ENCODE data around the gene AMBP.

AMBP gene

DNA sequence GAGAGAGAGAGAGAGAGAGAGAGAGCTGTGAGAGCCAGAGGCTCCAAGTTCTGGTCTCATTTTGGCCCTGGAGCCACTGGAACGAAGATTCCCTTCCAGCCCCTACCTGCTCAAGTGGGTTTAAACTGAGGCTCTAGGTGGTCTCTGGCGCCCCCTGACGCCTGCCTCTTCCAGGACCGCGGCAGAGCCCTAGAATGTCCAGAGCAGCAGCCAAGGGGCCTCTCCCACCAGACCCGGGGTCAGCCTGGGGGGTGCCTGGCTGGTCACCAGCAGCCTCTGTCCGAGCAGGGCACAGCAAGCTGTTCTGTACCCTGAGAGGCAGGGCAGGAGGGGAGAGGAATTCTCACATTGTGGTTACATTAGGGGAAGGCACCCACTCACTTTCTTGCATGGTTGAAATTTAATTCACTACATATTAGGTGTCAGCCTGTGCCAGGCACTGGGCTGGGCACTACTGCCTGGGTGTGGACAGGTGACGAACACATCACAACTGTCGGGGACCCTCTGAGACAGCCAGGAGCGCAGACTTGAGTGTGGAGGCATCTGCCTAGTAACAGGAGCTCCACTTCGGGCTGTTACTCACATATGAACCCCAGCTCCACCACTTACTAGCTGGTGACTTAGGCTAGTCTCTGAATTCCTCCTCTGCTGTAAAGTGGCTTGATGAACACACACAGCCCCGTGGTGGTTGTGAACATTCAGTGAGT lies 44.5 kb downstream of the AMBP start:
- Histone ChIP-seq H3K79me2 (ENCODE audit: control insufficient read depth, low read length) (no peaks in the 10 kb centered on the region), H3F3A (ENCODE audit: control insufficient read depth, insufficient read depth) (no peaks in the 10 kb centered on the region), H3K9me3 (ENCODE audit: control insufficient read depth, insufficient read depth, low read length) (no peaks in the 10 kb centered on the region), H3K4me1 (ENCODE audit: control insufficient read depth, low read length) (no peaks in the 10 kb centered on the region), H3K27ac (ENCODE audit: low read depth, low read length) (no peak overlapping the region), H3K27me3 (ENCODE audit: control insufficient read depth, low read length) (no peaks in the 10 kb centered on the region), H3K4me3 (ENCODE audit: low read length) (no peak overlapping the region), H3K4me2 (ENCODE audit: low read length) (no peak overlapping the region), H3K9me2 (replicated peaks; ENCODE audit: control insufficient read depth, low read length) (no peaks in the 10 kb centered on the region), H4K20me1 (ENCODE audit: control insufficient read depth, insufficient read depth, low read depth, low read length) (no peaks in the 10 kb centered on the region), H3K36me3 (ENCODE audit: control insufficient read depth, low read length) (no peaks in the 10 kb centered on the region)
- TF ChIP-seq EZH2phosphoT487 (IDR thresholded peaks at IDR 0.05; ENCODE audit: borderline replicate concordance, low read length), result no peak
- TF ChIP-seq, protein P1, sequence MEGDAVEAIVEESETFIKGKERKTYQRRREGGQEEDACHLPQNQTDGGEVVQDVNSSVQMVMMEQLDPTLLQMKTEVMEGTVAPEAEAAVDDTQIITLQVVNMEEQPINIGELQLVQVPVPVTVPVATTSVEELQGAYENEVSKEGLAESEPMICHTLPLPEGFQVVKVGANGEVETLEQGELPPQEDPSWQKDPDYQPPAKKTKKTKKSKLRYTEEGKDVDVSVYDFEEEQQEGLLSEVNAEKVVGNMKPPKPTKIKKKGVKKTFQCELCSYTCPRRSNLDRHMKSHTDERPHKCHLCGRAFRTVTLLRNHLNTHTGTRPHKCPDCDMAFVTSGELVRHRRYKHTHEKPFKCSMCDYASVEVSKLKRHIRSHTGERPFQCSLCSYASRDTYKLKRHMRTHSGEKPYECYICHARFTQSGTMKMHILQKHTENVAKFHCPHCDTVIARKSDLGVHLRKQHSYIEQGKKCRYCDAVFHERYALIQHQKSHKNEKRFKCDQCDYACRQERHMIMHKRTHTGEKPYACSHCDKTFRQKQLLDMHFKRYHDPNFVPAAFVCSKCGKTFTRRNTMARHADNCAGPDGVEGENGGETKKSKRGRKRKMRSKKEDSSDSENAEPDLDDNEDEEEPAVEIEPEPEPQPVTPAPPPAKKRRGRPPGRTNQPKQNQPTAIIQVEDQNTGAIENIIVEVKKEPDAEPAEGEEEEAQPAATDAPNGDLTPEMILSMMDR (IDR thresholded peaks at IDR 0.05; ENCODE audit: low read depth, low read length, poor library complexity, severe bottlenecking), result peak; percentile 51

DNA sequence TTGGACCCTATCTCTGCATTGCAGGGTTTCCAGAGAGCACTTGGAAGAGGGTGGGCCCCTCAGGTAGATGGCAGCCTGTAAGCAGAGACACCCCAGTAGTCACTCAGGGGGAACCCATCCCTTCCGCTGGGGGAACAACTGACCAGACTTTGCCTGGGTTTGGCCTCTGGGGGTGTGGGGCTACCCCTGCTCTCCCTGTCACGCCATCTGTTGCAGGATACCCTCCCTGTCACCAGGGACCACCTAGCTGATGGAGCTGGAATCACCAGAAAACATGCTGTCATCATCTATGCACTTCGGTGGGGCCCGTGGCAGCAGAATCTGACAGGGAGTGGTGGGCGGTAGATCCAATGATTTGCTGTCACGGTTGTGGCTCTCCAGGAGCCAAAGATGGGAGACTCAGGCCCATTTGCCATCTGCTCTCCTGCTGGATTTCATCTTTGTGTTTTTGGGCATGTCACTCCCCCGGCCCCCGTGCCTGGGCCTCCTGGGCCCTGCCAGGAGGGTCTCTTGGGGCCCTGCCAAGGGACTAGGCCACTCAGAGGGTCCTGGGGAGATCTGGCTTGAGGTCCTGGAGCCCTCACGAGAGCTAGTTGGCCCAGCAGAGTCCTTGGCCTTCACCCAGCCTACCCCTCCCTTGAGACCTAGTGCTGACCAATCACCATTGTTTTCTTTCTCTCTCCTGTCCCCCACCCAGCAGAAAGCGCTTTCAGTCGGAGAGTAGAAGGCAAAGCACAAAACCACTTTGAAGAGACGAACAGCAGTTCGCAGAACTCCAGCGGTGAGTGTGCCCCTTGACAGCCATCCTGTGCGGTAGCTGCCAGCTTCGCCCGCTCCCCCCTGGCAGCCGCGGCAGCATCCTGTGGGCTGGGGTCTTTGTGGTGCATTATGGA lies 45.9 kb downstream of the AMBP start:
- Histone ChIP-seq H3F3A (ENCODE audit: control insufficient read depth, insufficient read depth) (no peaks in the 10 kb centered on the region), H3K27me3 (ENCODE audit: control insufficient read depth, low read length) (no peaks in the 10 kb centered on the region), H3K4me1 (ENCODE audit: control insufficient read depth, low read length) (no peaks in the 10 kb centered on the region), H4K20me1 (ENCODE audit: control insufficient read depth, insufficient read depth, low read depth, low read length) (no peaks in the 10 kb centered on the region), H3K4me2 (ENCODE audit: low read length) (no peak overlapping the region), H3K79me2 (ENCODE audit: control insufficient read depth, low read length) (no peaks in the 10 kb centered on the region), H3K4me3 (ENCODE audit: low read length) (no peak overlapping the region), H3K9me2 (replicated peaks; ENCODE audit: control insufficient read depth, low read length) (no peaks in the 10 kb centered on the region), H3K36me3 (ENCODE audit: control insufficient read depth, low read length) (no peaks in the 10 kb centered on the region), H3K27ac (ENCODE audit: low read depth, low read length) (no peak overlapping the region), H3K9me3 (ENCODE audit: control insufficient read depth, insufficient read depth, low read length) (no peaks in the 10 kb centered on the region)
- TF ChIP-seq, protein P1 (IDR thresholded peaks at IDR 0.05; ENCODE audit: low read depth, low read length, poor library complexity, severe bottlenecking), result no peak
- no peak for TF ChIP-seq EZH2phosphoT487 (IDR thresholded peaks at IDR 0.05; ENCODE audit: borderline replicate concordance, low read length)

DNA sequence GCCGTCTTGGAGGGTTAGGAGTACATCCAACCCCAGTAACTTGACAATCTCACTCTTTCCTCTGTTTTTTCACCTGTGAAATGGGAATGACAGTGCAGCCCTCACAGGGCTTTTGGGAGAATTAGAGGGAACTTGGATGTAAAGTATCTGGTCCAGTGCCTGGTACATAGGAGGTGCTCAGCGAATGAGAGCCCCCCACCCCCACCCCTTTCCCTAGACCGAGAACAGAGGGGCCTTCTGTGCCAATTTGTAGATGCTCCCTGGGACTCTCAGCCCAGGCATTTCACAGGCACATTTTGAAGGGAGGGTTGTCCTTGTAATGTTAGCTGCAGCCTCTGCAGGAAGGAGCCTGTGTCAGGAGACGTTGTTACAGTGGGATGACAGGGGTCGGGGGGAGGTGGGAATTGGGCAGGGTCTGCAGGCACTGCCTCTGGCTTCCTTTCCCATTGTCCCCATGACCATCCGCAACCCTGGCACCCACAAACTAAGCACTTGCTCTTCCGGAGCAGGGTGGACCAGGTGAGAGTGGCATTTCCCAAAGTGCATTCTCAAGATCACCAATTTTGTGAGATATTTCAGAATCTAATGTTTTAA lies 47.0 kb downstream of the AMBP start:
- Histone ChIP-seq H3K79me2 (ENCODE audit: control insufficient read depth, low read length) (no peaks in the 10 kb centered on the region), H3K36me3 (ENCODE audit: control insufficient read depth, low read length) (no peaks in the 10 kb centered on the region), H3K9me2 (replicated peaks; ENCODE audit: control insufficient read depth, low read length) (no peaks in the 10 kb centered on the region), H3K27me3 (ENCODE audit: control insufficient read depth, low read length) (no peaks in the 10 kb centered on the region), H3K27ac (ENCODE audit: low read depth, low read length) (no peak overlapping the region), H3F3A (ENCODE audit: control insufficient read depth, insufficient read depth) (no peaks in the 10 kb centered on the region), H3K4me3 (ENCODE audit: low read length) (no peak overlapping the region), H3K4me2 (ENCODE audit: low read length) (no peak overlapping the region), H4K20me1 (ENCODE audit: control insufficient read depth, insufficient read depth, low read depth, low read length) (no peaks in the 10 kb centered on the region), H3K4me1 (ENCODE audit: control insufficient read depth, low read length) (no peaks in the 10 kb centered on the region), H3K9me3 (ENCODE audit: control insufficient read depth, insufficient read depth, low read length) (no peaks in the 10 kb centered on the region)
- TF ChIP-seq, protein P1 (IDR thresholded peaks at IDR 0.05; ENCODE audit: low read depth, low read length, poor library complexity, severe bottlenecking), result no peak
- TF ChIP-seq EZH2phosphoT487 (IDR thresholded peaks at IDR 0.05; ENCODE audit: borderline replicate concordance, low read length), result no peak

All from DOHH2 (cell line).